Chondrocyte (in vitro differentiated cells): ENCODE results near the gene AP4B1. TPM values are rescaled to one million over a fixed set of nuclear protein-coding genes. Genes with fewer than 3 reads are reported as not detected.

ENCODE experiments used
- DNase-seq: peaks from one replicate; pipeline ENCODE4 v3.0.0; 2021; ENCODE audit warnings: mixed read lengths, low spot score
- H3K27ac Mint-ChIP-seq: one replicate; pipeline ENCODE4 v1.8.0; 2021; ENCODE audit warnings: mild to moderate bottlenecking, moderate library complexity, mixed read lengths; ENCODE audit not compliant: unreplicated experiment
- H3K27me3 Mint-ChIP-seq: 2 replicates; pipeline ENCODE4 v1.8.0; 2021; ENCODE audit warnings: low read depth, mixed read lengths
- H3K36me3 Mint-ChIP-seq: 2 replicates; pipeline ENCODE4 v1.8.0; 2021; ENCODE audit warnings: low read depth, mixed read lengths
- H3K4me1 Mint-ChIP-seq: 2 replicates; pipeline ENCODE4 v1.8.0; 2021; ENCODE audit warnings: low read depth, mild to moderate bottlenecking, mixed read lengths
- H3K4me3 Mint-ChIP-seq: one replicate; pipeline ENCODE4 v1.8.0; 2021; ENCODE audit warnings: mild to moderate bottlenecking, moderate library complexity, mixed read lengths; ENCODE audit not compliant: unreplicated experiment
- H3K9me3 Mint-ChIP-seq: 2 replicates; pipeline ENCODE4 v1.8.0; 2021; ENCODE audit warnings: low read depth, mixed read lengths
- CTCF ChIP-seq: fragments of 200-600 bp; sonication (generic); IDR thresholded peaks from 2 replicates; pipeline ENCODE4 v1.5.0; 2021; ENCODE audit warnings: antibody characterized with exemption, mild to moderate bottlenecking, moderate library complexity
- total RNA-seq: library from RNA; stranded (reverse); gene quantifications from 3 replicates; pipeline ENCODE4 v1.2.1, GENCODE V29; 2021

Gene AP4B1
- total RNA-seq, 1 donor from 2014 or later = 15.6 TPM

GRCh38 chr1:113947388-113948107, 42.9 kb upstream of the AP4B1 start:
- Mint-ChIP-seq H3K4me3 (no peak overlapping the region), H3K9me3 (peaks cover 6% of the 10 kb centered on the region), H3K27ac (peak overlapping the region; percentile 37), H3K36me3 (peaks cover 10% of the 10 kb centered on the region), H3K27me3 (no peaks in the 10 kb centered on the region), H3K4me1 (peaks cover 22% of the 10 kb centered on the region)
- DNase-seq = no peak
- TF ChIP-seq CTCF = no peak

- no peak for DNase-seq
- peaks cover 10% of the 10 kb centered on the region for H3K36me3 Mint-ChIP-seq
- H3K4me3 Mint-ChIP-seq = no peak overlapping the region
- no peaks in the 10 kb centered on the region for H3K27me3 Mint-ChIP-seq
- TF ChIP-seq CTCF = no peak
- peaks cover 22% of the 10 kb centered on the region for H3K4me1 Mint-ChIP-seq
- peaks cover 6% of the 10 kb centered on the region for H3K9me3 Mint-ChIP-seq
- no peak overlapping the region for H3K27ac Mint-ChIP-seq
Measured at GRCh38 chr1:113946678-113947387, 42.2 kb upstream of the AP4B1 start.

GRCh38 chr1:113946112-113946511, 41.5 kb upstream of the AP4B1 start:
- no peak for TF ChIP-seq CTCF

GRCh38 chr1:113945329-113945728, 40.7 kb upstream of the AP4B1 start:
- no peak overlapping the region for H3K27ac Mint-ChIP-seq
- H3K4me3 Mint-ChIP-seq = no peak overlapping the region
- H3K9me3 Mint-ChIP-seq = peaks cover 6% of the 10 kb centered on the region
- no peak for TF ChIP-seq CTCF
- H3K36me3 Mint-ChIP-seq = peaks cover 16% of the 10 kb centered on the region
- H3K27me3 Mint-ChIP-seq = no peaks in the 10 kb centered on the region
- no peak for DNase-seq
- H3K4me1 Mint-ChIP-seq = peaks cover 25% of the 10 kb centered on the region

More at GRCh38 chr1:113946112-113946511, 41.5 kb upstream of the AP4B1 start:
- Mint-ChIP-seq H3K4me1 (peaks cover 22% of the 10 kb centered on the region), H3K36me3 (peaks cover 10% of the 10 kb centered on the region), H3K27me3 (no peaks in the 10 kb centered on the region), H3K4me3 (no peak overlapping the region), H3K27ac (no peak overlapping the region), H3K9me3 (peaks cover 6% of the 10 kb centered on the region)
- no peak for DNase-seq

- peaks cover 25% of the 10 kb centered on the region for H3K4me1 Mint-ChIP-seq
Measured at GRCh38 chr1:113943028-113943811, 38.6 kb upstream of the AP4B1 start.

More at GRCh38 chr1:113943028-113943811, 38.6 kb upstream of the AP4B1 start:
- peak; percentile 19 for TF ChIP-seq CTCF
- Mint-ChIP-seq H3K27ac (no peak overlapping the region), H3K4me3 (no peak overlapping the region), H3K27me3 (no peaks in the 10 kb centered on the region), H3K9me3 (peaks cover 6% of the 10 kb centered on the region), H3K36me3 (peaks cover 16% of the 10 kb centered on the region)
- DNase-seq = no peak
